SK-N-SH (cell line): ENCODE data around the gene EYA2. TPM values are rescaled to one million over a fixed set of nuclear protein-coding genes. Genes with fewer than 3 reads are reported as not detected.

Experiments used
- CTCF ChIA-PET: fragments of 300-600, 350-600 bp; formaldehyde crosslinking; extraction: SDS; loops from one replicate; lab custom pipeline; 2021; lab: Yijun Ruan, JAX
- POLR2A ChIA-PET: fragments of 350-600 bp; sonication (Branson Sonifier 250); formaldehyde crosslinking; extraction: SDS; loops from one replicate; lab custom pipeline; 2020; ENCODE audit warnings: antibody characterized with exemption, inconsistent platforms; lab: Yijun Ruan, JAX
- DNase-seq: peaks from one replicate; pipeline ENCODE4 v3.0.0; 2012
- H2AFZ ChIP-seq: fragments of 200-600 bp; sonication (generic); 2 replicates; pipeline ENCODE4 v1.8.1; 2016; ENCODE audit warnings: antibody characterized with exemption, mild to moderate bottlenecking, low read depth
- H3F3A ChIP-seq: fragments of 200-600 bp; sonication (generic); replicated peaks from 2 replicates; pipeline ENCODE3; 2016; ENCODE audit warnings: antibody characterized with exemption, mild to moderate bottlenecking; ENCODE audit not compliant: insufficient read depth
- H3K27ac ChIP-seq, 2 experiments: fragments of 200-500 bp in 1 of 2; fragments of 200-600 bp in 1 of 2; sonication (Bioruptor generic) in 1 of 2; sonication (generic), shearing (Covaris generic) in 1 of 2; 2 replicates each; pipeline versions ENCODE4 v1.5.1 to v1.6.1; 2014 to 2016; ENCODE audit warnings: low read depth in 2 of 2, inconsistent platforms in 1 of 2, low read length in 1 of 2, mild to moderate bottlenecking in 1 of 2, mixed read lengths in 1 of 2
- H3K27me3 ChIP-seq: fragments of 200-600 bp; sonication (generic), shearing (Covaris generic); 2 replicates; pipeline ENCODE4 v1.6.1; 2016; ENCODE audit warnings: mixed run types; ENCODE audit not compliant: insufficient read depth
- H3K36me3 ChIP-seq, 2 experiments: fragments of 200-500 bp in 1 of 2; fragments of 200-600 bp in 1 of 2; sonication (Bioruptor generic) in 1 of 2; sonication (generic) in 1 of 2; replicated peaks in 1 of 2; 2 replicates each; pipeline versions ENCODE3 to v1.5.1; 2014 to 2016; ENCODE audit warnings: low read length in 1 of 2, mild to moderate bottlenecking in 1 of 2; ENCODE audit not compliant: insufficient read depth in 2 of 2, control insufficient read depth in 1 of 2
- H3K4me1 ChIP-seq, 2 experiments: fragments of 200-500 bp in 1 of 2; fragments of 200-600 bp in 1 of 2; sonication (Bioruptor generic) in 1 of 2; sonication (generic), shearing (Covaris generic) in 1 of 2; 2 replicates each; pipeline versions ENCODE4 v1.5.1 to v1.6.1; 2014 to 2016; ENCODE audit warnings: low read depth in 1 of 2, low read length in 1 of 2, mixed run types in 1 of 2; ENCODE audit not compliant: insufficient read depth in 2 of 2, control insufficient read depth in 1 of 2
- H3K4me2 ChIP-seq: fragments of 200-600 bp; sonication (generic), shearing (Covaris generic); 2 replicates; pipeline ENCODE4 v1.6.1; 2017; ENCODE audit warnings: mixed run types
- H3K4me3 ChIP-seq, 2 experiments: fragments of 200-500 bp in 1 of 2; fragments of 200-600 bp in 1 of 2; sonication (Bioruptor generic) in 1 of 2; sonication (generic), shearing (Covaris generic) in 1 of 2; 2 replicates each; pipeline versions ENCODE4 v1.5.1 to v1.8.1; 2014 to 2016; ENCODE audit warnings: low read depth in 2 of 2, inconsistent platforms in 1 of 2, low read length in 1 of 2, mild to moderate bottlenecking in 1 of 2, mixed read lengths in 1 of 2, moderate library complexity in 1 of 2
- H3K79me2 ChIP-seq: fragments of 200-600 bp; sonication (generic); 2 replicates; pipeline ENCODE4 v1.8.1; 2017; ENCODE audit warnings: mild to moderate bottlenecking; ENCODE audit not compliant: insufficient read depth
- H3K9ac ChIP-seq: fragments of 200-600 bp; sonication (generic); 2 replicates; pipeline ENCODE4 v1.6.1; 2017; ENCODE audit warnings: mixed run types
- H3K9me2 ChIP-seq: fragments of 200-600 bp; sonication (generic); 2 replicates; pipeline ENCODE4 v1.6.1; 2017; ENCODE audit warnings: mixed run types
- H3K9me3 ChIP-seq: fragments of 200-600 bp; sonication (generic); 2 replicates; pipeline ENCODE4 v1.6.1; 2017; ENCODE audit warnings: mixed run types, mild to moderate bottlenecking, moderate library complexity
- H4K20me1 ChIP-seq: fragments of 200-600 bp; sonication (generic); 2 replicates; pipeline ENCODE4 v1.6.1; 2017; ENCODE audit warnings: mild to moderate bottlenecking, mixed run types; ENCODE audit not compliant: insufficient read depth
- CHD2 ChIP-seq: fragments of 150-350 bp; IDR thresholded peaks from 2 replicates; pipeline ENCODE4 v1.6.1; 2018; ENCODE audit warnings: low read length; ENCODE audit not compliant: partially characterized antibody
- CTCF ChIP-seq: fragments of 200-600 bp; sonication (generic); IDR thresholded peaks from 2 replicates; pipeline ENCODE4 v1.6.1; 2017; ENCODE audit warnings: antibody characterized with exemption, mild to moderate bottlenecking, moderate library complexity
- EP300 ChIP-seq, 2 experiments: IDR thresholded peaks; 2 replicates each; pipeline versions ENCODE4 v1.4.0 to v1.6.1; 2012; ENCODE audit warnings: borderline replicate concordance in 1 of 2, low read depth in 1 of 2, low read length in 1 of 2
- EZH2phosphoT487 ChIP-seq: fragments of 200-600 bp; sonication (generic); IDR thresholded peaks from 2 replicates; pipeline ENCODE4 v1.6.1; 2017; ENCODE audit warnings: low read depth, mixed run types, mild to moderate bottlenecking, antibody characterized with exemption, moderate library complexity, borderline replicate concordance
- FOXJ3 ChIP-seq: sonication (generic); formaldehyde crosslinking; IDR thresholded peaks from 2 replicates; pipeline ENCODE4 v1.5.1; 2020; ENCODE audit warnings: mild to moderate bottlenecking, missing genetic modification reagents
- FOXM1 ChIP-seq: IDR thresholded peaks from 2 replicates; pipeline ENCODE4 v1.4.0; 2012; ENCODE audit warnings: low read depth, mild to moderate bottlenecking
- GATA2 ChIP-seq: sonication (generic); formaldehyde crosslinking; IDR thresholded peaks from 2 replicates; pipeline ENCODE4 v1.5.0; 2020; ENCODE audit warnings: mild to moderate bottlenecking, missing genetic modification reagents
- NRF1 ChIP-seq: IDR thresholded peaks from 2 replicates; pipeline ENCODE4 v1.6.1; 2012; ENCODE audit warnings: low read depth, mild to moderate bottlenecking, low read length
- PBX3 ChIP-seq: IDR thresholded peaks from 2 replicates; pipeline ENCODE4; 2012
- RAD21 ChIP-seq: IDR thresholded peaks from 2 replicates; pipeline ENCODE4 v1.6.1; 2012; ENCODE audit warnings: mild to moderate bottlenecking, low read length
- RXRA ChIP-seq: IDR thresholded peaks from 2 replicates; pipeline ENCODE4 v1.4.0; 2012; ENCODE audit warnings: low read depth, mild to moderate bottlenecking, borderline replicate concordance
- TAF1 ChIP-seq: IDR thresholded peaks from 2 replicates; pipeline ENCODE4 v1.6.1; 2012; ENCODE audit warnings: low read depth, mild to moderate bottlenecking, low read length, moderate library complexity, borderline replicate concordance
- USF1 ChIP-seq: IDR thresholded peaks from 2 replicates; pipeline ENCODE4 v1.4.0; 2012; ENCODE audit warnings: low read depth, borderline replicate concordance
- YY1 ChIP-seq: IDR thresholded peaks from 2 replicates; pipeline ENCODE4 v1.4.0; 2012; ENCODE audit warnings: low read depth, mild to moderate bottlenecking
- WGBS: methylation state at CpG from one replicate; pipeline ENCODE4 v1.1.6; 2017; ENCODE audit warnings: low lambda C conversion rate; 5-methylcytosine and 5-hydroxymethylcytosine counted together
- polyA plus RNA-seq, 3 experiments: library from polyadenylated mRNA; depleted of rRNA; stranded (reverse); fragments of >200 nt; gene quantifications; 2 replicates each; pipeline ENCODE4 v1.2.3, GENCODE V29; 2012

Gene EYA2
- polyA plus RNA-seq, 1 of the 3 experiments (the other 2 are of a cell fraction): 0.05 TPM

GRCh38 chr20:47187450-47188195 lies 293.0 kb downstream of the EYA2 start:
- no peak for DNase-seq
- no peaks in the 10 kb centered on the region for H3K27me3 ChIP-seq
- no peak overlapping the region for H3K4me3 ChIP-seq
- H3K9ac ChIP-seq: no peak overlapping the region
- peaks cover 0 to 5% of the 10 kb centered on the region in 2 experiments; a peak in 1 of 4 replicates for H3K4me1 ChIP-seq
- WGBS: 81% methylated on average over 14 of the region's 19 CpGs
- H3K27ac ChIP-seq: no peak overlapping the region
- TF ChIP-seq CTCF: no peak
- no peak for TF ChIP-seq RAD21
- no peak for TF ChIP-seq TAF1
- TF ChIP-seq FOXM1: no peak
- no peak for TF ChIP-seq GATA2 (CRISPR knock-in tag)
- no peak for TF ChIP-seq USF1
- TF ChIP-seq FOXJ3 (CRISPR knock-in tag): no peak
- no peak for TF ChIP-seq EZH2phosphoT487
- TF ChIP-seq CHD2: no peak
- no peak for TF ChIP-seq RXRA
- TF ChIP-seq PBX3: no peak
- TF ChIP-seq YY1: no peak
- no peak for TF ChIP-seq NRF1
- no peak for TF ChIP-seq EP300 (IDR thresholded peaks at IDR 0.05; ENCODE audit: borderline replicate concordance in 1 of 2, low read depth in 1 of 2, low read length in 1 of 2)
- no peaks in the 10 kb centered on the region for H4K20me1 ChIP-seq
- H3F3A ChIP-seq: no peaks in the 10 kb centered on the region
- H3K9me2 ChIP-seq: no peaks in the 10 kb centered on the region
- H2AFZ ChIP-seq: no peak overlapping the region
- H3K36me3 ChIP-seq: no peaks in the 10 kb centered on the region
- no peaks in the 10 kb centered on the region for H3K79me2 ChIP-seq
- H3K9me3 ChIP-seq: no peaks in the 10 kb centered on the region
- CTCF ChIA-PET: interaction anchor here (1.4 to 4.3 kb wide), 2 partner anchors 10 to 196 kb away, joined by 5 to 29 read pairs; no protein-coding TSS in a partner anchor
- POLR2A ChIA-PET: no interaction called here
- no peak overlapping the region for H3K4me2 ChIP-seq
